ENCODE measurements around the gene REPIN1.

The REPIN1 gene

GRCh38 chr7:150368096-150368883, at the start of gene REPIN1:
TSS of gene REPIN1 (plus strand) at chr7:150368822. CDS start at chr7:150369712, 890 bp downstream.
- no peaks in the 10 kb centered on the region for H3K36me3 ChIP-seq (ENCODE audit: control insufficient read depth, insufficient read depth, low read length)
- H3K27me3 ChIP-seq (ENCODE audit: control insufficient read depth, insufficient read depth, low read length) = no peaks in the 10 kb centered on the region
- H3K4me3 ChIP-seq (ENCODE audit: low read length) = peak within 1 kb of the TSS; percentile 98
- peak within 1 kb of the TSS; percentile 95 for H3K9ac ChIP-seq (ENCODE audit: low read length)
- no peaks in the 10 kb centered on the region for H3K9me3 ChIP-seq (ENCODE audit: control insufficient read depth, low read length)
- H3K4me1 ChIP-seq (ENCODE audit: control insufficient read depth, insufficient read depth, low read length) = peaks cover 34% of the 10 kb centered on the region

GRCh38 chr7:150321788-150322113, 46.9 kb upstream of the REPIN1 start:
- no peaks in the 10 kb centered on the region for H3K27me3 ChIP-seq (ENCODE audit: control insufficient read depth, insufficient read depth, low read length)
- H3K9me3 ChIP-seq (ENCODE audit: control insufficient read depth, low read length) = no peaks in the 10 kb centered on the region
- peaks cover 25% of the 10 kb centered on the region for H3K4me1 ChIP-seq (ENCODE audit: control insufficient read depth, insufficient read depth, low read length)
- no peak overlapping the region for H3K9ac ChIP-seq (ENCODE audit: low read length)
- no peaks in the 10 kb centered on the region for H3K36me3 ChIP-seq (ENCODE audit: control insufficient read depth, insufficient read depth, low read length)
- no peak overlapping the region for H3K4me3 ChIP-seq (ENCODE audit: low read length)

- Histone ChIP-seq H3K36me3 (ENCODE audit: control insufficient read depth, insufficient read depth, low read length) (no peaks in the 10 kb centered on the region), H3K27me3 (ENCODE audit: control insufficient read depth, insufficient read depth, low read length) (no peaks in the 10 kb centered on the region), H3K4me3 (ENCODE audit: low read length) (peak overlapping the region; percentile 82), H3K9me3 (ENCODE audit: control insufficient read depth, low read length) (no peaks in the 10 kb centered on the region), H3K4me1 (ENCODE audit: control insufficient read depth, insufficient read depth, low read length) (peaks cover 25% of the 10 kb centered on the region), H3K9ac (ENCODE audit: low read length) (peak overlapping the region; percentile 95)
These were observed 46.3 kb upstream of the REPIN1 start for GRCh38 chr7:150322114-150322832.

- Histone ChIP-seq H3K4me3 (ENCODE audit: low read length) (peak within 1 kb of the TSS; percentile 82), H3K36me3 (ENCODE audit: control insufficient read depth, insufficient read depth, low read length) (no peaks in the 10 kb centered on the region), H3K9ac (ENCODE audit: low read length) (peak within 1 kb of the TSS; percentile 95), H3K27me3 (ENCODE audit: control insufficient read depth, insufficient read depth, low read length) (no peaks in the 10 kb centered on the region), H3K4me1 (ENCODE audit: control insufficient read depth, insufficient read depth, low read length) (peaks cover 25% of the 10 kb centered on the region), H3K9me3 (ENCODE audit: control insufficient read depth, low read length) (no peaks in the 10 kb centered on the region)
These were observed 45.6 kb upstream of the REPIN1 start, which contains the start of the genes ACTR3C and LRRC61 for GRCh38 chr7:150322833-150323681. TSS of gene ACTR3C (minus strand) at chr7:150323545. CDS start at chr7:150295296, 28,249 bp downstream. TSS of gene LRRC61 (plus strand) at chr7:150323355. CDS start at chr7:150336862, 13,507 bp downstream.

GRCh38 chr7:150323682-150324372, 44.8 kb upstream of the REPIN1 start:
- Histone ChIP-seq H3K9ac (ENCODE audit: low read length) (peak overlapping the region; percentile 95), H3K4me3 (ENCODE audit: low read length) (peak overlapping the region; percentile 82), H3K36me3 (ENCODE audit: control insufficient read depth, insufficient read depth, low read length) (no peaks in the 10 kb centered on the region), H3K4me1 (ENCODE audit: control insufficient read depth, insufficient read depth, low read length) (peaks cover 25% of the 10 kb centered on the region), H3K27me3 (ENCODE audit: control insufficient read depth, insufficient read depth, low read length) (no peaks in the 10 kb centered on the region), H3K9me3 (ENCODE audit: control insufficient read depth, low read length) (no peaks in the 10 kb centered on the region)

GRCh38 chr7:150324373-150324961, 44.2 kb upstream of the REPIN1 start:
- peak overlapping the region; percentile 82 for H3K4me3 ChIP-seq (ENCODE audit: low read length)

GRCh38 chr7:150325110-150325611, 43.5 kb upstream of the REPIN1 start:
- no peak overlapping the region for H3K4me3 ChIP-seq (ENCODE audit: low read length)
- H3K9me3 ChIP-seq (ENCODE audit: control insufficient read depth, low read length) = no peaks in the 10 kb centered on the region
- H3K9ac ChIP-seq (ENCODE audit: low read length) = peak overlapping the region; percentile 95
- no peaks in the 10 kb centered on the region for H3K27me3 ChIP-seq (ENCODE audit: control insufficient read depth, insufficient read depth, low read length)
- peaks cover 25% of the 10 kb centered on the region for H3K4me1 ChIP-seq (ENCODE audit: control insufficient read depth, insufficient read depth, low read length)
- no peaks in the 10 kb centered on the region for H3K36me3 ChIP-seq (ENCODE audit: control insufficient read depth, insufficient read depth, low read length)

More at GRCh38 chr7:150324373-150324961, 44.2 kb upstream of the REPIN1 start:
- Histone ChIP-seq H3K9me3 (ENCODE audit: control insufficient read depth, low read length) (no peaks in the 10 kb centered on the region), H3K27me3 (ENCODE audit: control insufficient read depth, insufficient read depth, low read length) (no peaks in the 10 kb centered on the region), H3K4me1 (ENCODE audit: control insufficient read depth, insufficient read depth, low read length) (peaks cover 25% of the 10 kb centered on the region), H3K9ac (ENCODE audit: low read length) (peak overlapping the region; percentile 95), H3K36me3 (ENCODE audit: control insufficient read depth, insufficient read depth, low read length) (no peaks in the 10 kb centered on the region)

- no peak overlapping the region for H3K4me3 ChIP-seq (ENCODE audit: low read length)
- H3K4me1 ChIP-seq (ENCODE audit: control insufficient read depth, insufficient read depth, low read length) = peaks cover 25% of the 10 kb centered on the region
- no peaks in the 10 kb centered on the region for H3K36me3 ChIP-seq (ENCODE audit: control insufficient read depth, insufficient read depth, low read length)
- H3K9me3 ChIP-seq (ENCODE audit: control insufficient read depth, low read length) = no peaks in the 10 kb centered on the region
- no peak overlapping the region for H3K9ac ChIP-seq (ENCODE audit: low read length)
- H3K27me3 ChIP-seq (ENCODE audit: control insufficient read depth, insufficient read depth, low read length) = no peaks in the 10 kb centered on the region
These were observed 42.7 kb upstream of the REPIN1 start for GRCh38 chr7:150325901-150326300.

GRCh38 chr7:150326657-150327268, 41.9 kb upstream of the REPIN1 start:
- Histone ChIP-seq H3K27me3 (ENCODE audit: control insufficient read depth, insufficient read depth, low read length) (no peaks in the 10 kb centered on the region), H3K4me1 (ENCODE audit: control insufficient read depth, insufficient read depth, low read length) (peaks cover 25% of the 10 kb centered on the region), H3K4me3 (ENCODE audit: low read length) (no peak overlapping the region), H3K36me3 (ENCODE audit: control insufficient read depth, insufficient read depth, low read length) (no peaks in the 10 kb centered on the region), H3K9ac (ENCODE audit: low read length) (no peak overlapping the region), H3K9me3 (ENCODE audit: control insufficient read depth, low read length) (no peaks in the 10 kb centered on the region)

GRCh38 chr7:150327308-150327707, 41.3 kb upstream of the REPIN1 start:
- no peaks in the 10 kb centered on the region for H3K9me3 ChIP-seq (ENCODE audit: control insufficient read depth, low read length)
- H3K9ac ChIP-seq (ENCODE audit: low read length) = no peak overlapping the region
- H3K36me3 ChIP-seq (ENCODE audit: control insufficient read depth, insufficient read depth, low read length) = no peaks in the 10 kb centered on the region
- H3K4me1 ChIP-seq (ENCODE audit: control insufficient read depth, insufficient read depth, low read length) = peaks cover 20% of the 10 kb centered on the region
- H3K27me3 ChIP-seq (ENCODE audit: control insufficient read depth, insufficient read depth, low read length) = no peaks in the 10 kb centered on the region
- H3K4me3 ChIP-seq (ENCODE audit: low read length) = no peak overlapping the region

All from mucosa of stomach (tissue), 1 donor.